SJSA1 (cell line): Measurements from ENCODE around the gene HERC4. TPM values are rescaled to one million over a fixed set of nuclear protein-coding genes. Genes with fewer than 3 reads are reported as not detected.
A peak's percentile ranks its signal among the peaks of the same experiment; 100 is the strongest.

Experiments used
- DNase-seq, 2 experiments: peaks; one replicate each; pipeline ENCODE4 v3.0.0-alpha.2; 2015 to 2020; ENCODE audit warnings: low spot score in 2 of 2, low read depth in 1 of 2
- H3K27ac ChIP-seq: fragments of 250-450 bp; sonication (Bioruptor Pico); 2 replicates; pipeline ENCODE4 v1.5.1; 2020; ENCODE audit warnings: mild to moderate bottlenecking, moderate library complexity
- H3K27me3 ChIP-seq: fragments of 250-450 bp; sonication (Bioruptor Pico); replicated peaks from 2 replicates; pipeline ENCODE4 v1.5.1; 2020; ENCODE audit warnings: mild to moderate bottlenecking, moderate library complexity
- H3K36me3 ChIP-seq: fragments of 250-450 bp; sonication (Bioruptor Pico); 2 replicates; pipeline ENCODE4 v1.5.1; 2020; ENCODE audit warnings: mild to moderate bottlenecking
- H3K4me1 ChIP-seq: fragments of 250-450 bp; sonication (Bioruptor Pico); replicated peaks from 2 replicates; pipeline ENCODE4 v1.6.1; 2021; ENCODE audit warnings: mild to moderate bottlenecking
- H3K4me3 ChIP-seq: fragments of 250-450 bp; sonication (Bioruptor Pico); 2 replicates; pipeline ENCODE4 v1.5.1; 2020; ENCODE audit warnings: mild to moderate bottlenecking
- H3K9me3 ChIP-seq: fragments of 250-450 bp; sonication (Bioruptor Pico); replicated peaks from 2 replicates; pipeline ENCODE4 v1.5.1; 2020; ENCODE audit warnings: mild to moderate bottlenecking
- total RNA-seq: library from RNA; depleted of rRNA; stranded (reverse); fragments of >200 nt; shearing (Covaris generic); gene quantifications from 2 replicates; pipeline ENCODE4 v1.2.3, GENCODE V29; 2014

Gene HERC4
- total RNA-seq, 1 experiment from 2014 or later, result 42.0 TPM

GRCh38 chr10:68105820-68106219, 30.7 kb upstream of the HERC4 start:
- no peak for DNase-seq
- H3K4me1 ChIP-seq, result peaks cover 44% of the 10 kb centered on the region
- no peaks in the 10 kb centered on the region for H3K36me3 ChIP-seq
- no peaks in the 10 kb centered on the region for H3K9me3 ChIP-seq
- H3K27ac ChIP-seq, result peak overlapping the region; percentile 17; the same call in 1 of the 2 replicates
- H3K4me3 ChIP-seq, result no peak overlapping the region
- no peaks in the 10 kb centered on the region for H3K27me3 ChIP-seq

DNA sequence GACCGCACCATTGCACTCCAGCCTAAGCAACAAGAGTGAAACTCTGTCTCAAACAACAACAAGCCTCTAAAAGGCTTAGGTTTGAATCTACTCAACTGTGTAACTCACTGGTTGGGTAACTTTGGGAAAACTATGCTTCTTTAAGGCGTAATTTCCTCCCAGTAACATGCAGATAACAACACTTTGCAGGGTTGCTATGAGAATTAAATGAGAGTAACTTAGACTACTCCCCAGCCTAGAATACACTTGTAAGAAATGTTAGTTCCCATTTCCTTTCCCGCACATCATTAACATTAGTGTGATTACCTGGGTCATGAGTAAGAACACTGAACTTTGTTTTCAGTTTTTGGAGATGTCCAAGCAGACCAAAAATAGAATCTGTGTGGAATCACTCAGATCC, 28.8 kb upstream of the HERC4 start:
- H3K27ac ChIP-seq, result no peak overlapping the region
- H3K4me1 ChIP-seq, result peaks cover 58% of the 10 kb centered on the region
- H3K9me3 ChIP-seq, result no peaks in the 10 kb centered on the region
- no peak for DNase-seq
- no peaks in the 10 kb centered on the region for H3K36me3 ChIP-seq
- H3K27me3 ChIP-seq, result no peaks in the 10 kb centered on the region
- no peak overlapping the region for H3K4me3 ChIP-seq

DNA sequence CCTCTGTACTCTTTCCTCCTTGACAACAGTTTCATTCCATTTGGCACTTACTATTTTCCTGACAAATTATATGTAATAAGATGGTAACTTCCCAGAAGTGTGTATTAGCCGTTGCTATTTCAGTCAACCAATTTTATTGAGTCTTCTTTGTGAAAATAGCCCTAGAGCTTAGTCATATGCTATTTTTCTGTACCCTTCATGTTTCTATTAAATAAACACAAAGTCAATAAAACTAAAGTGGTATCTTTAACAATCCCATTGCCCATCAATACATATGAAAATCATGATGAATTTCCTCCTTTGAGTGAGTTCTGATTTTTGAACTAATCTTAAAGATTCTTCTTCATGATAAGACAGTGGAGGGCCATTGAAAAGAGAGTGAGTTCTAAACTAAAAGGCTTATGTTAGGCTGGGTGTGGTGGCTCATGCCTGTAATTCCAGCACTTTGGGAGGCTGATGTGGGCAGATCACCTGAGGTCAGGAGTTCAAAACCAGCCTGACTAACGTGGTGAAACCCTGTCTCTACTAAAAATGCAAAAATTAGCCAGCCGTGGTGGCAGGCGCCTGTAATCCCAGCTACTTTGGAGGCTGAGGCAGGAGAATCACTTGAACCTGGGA, 28.3 kb upstream of the HERC4 start:
- no peak for DNase-seq
- H3K27ac ChIP-seq, result no peak overlapping the region
- no peaks in the 10 kb centered on the region for H3K9me3 ChIP-seq
- no peaks in the 10 kb centered on the region for H3K36me3 ChIP-seq
- H3K27me3 ChIP-seq, result no peaks in the 10 kb centered on the region
- peaks cover 58% of the 10 kb centered on the region for H3K4me1 ChIP-seq
- H3K4me3 ChIP-seq, result no peak overlapping the region

GRCh38 chr10:68101066-68101465, 26.0 kb upstream of the HERC4 start:
- H3K27ac ChIP-seq, result no peak overlapping the region
- no peaks in the 10 kb centered on the region for H3K27me3 ChIP-seq
- no peaks in the 10 kb centered on the region for H3K9me3 ChIP-seq
- H3K4me3 ChIP-seq, result no peak overlapping the region
- no peaks in the 10 kb centered on the region for H3K36me3 ChIP-seq
- no peak for DNase-seq
- H3K4me1 ChIP-seq, result peaks cover 68% of the 10 kb centered on the region

GRCh38 chr10:68099736-68100135, 24.7 kb upstream of the HERC4 start:
- peak in 1 of 2 experiments; percentile 60 for DNase-seq
- peaks cover 70% of the 10 kb centered on the region for H3K4me1 ChIP-seq
- peak overlapping the region; percentile 16; the same call in 1 of the 2 replicates for H3K27ac ChIP-seq
- no peaks in the 10 kb centered on the region for H3K9me3 ChIP-seq
- H3K36me3 ChIP-seq, result no peaks in the 10 kb centered on the region
- no peaks in the 10 kb centered on the region for H3K27me3 ChIP-seq
- H3K4me3 ChIP-seq, result no peak overlapping the region

GRCh38 chr10:68096913-68097516, 21.9 kb upstream of the HERC4 start:
- DNase-seq, result peak; percentile 65 to 75
- no peaks in the 10 kb centered on the region for H3K27me3 ChIP-seq
- H3K4me3 ChIP-seq, result no peak overlapping the region
- peaks cover 80% of the 10 kb centered on the region for H3K4me1 ChIP-seq
- H3K36me3 ChIP-seq, result no peaks in the 10 kb centered on the region
- no peaks in the 10 kb centered on the region for H3K9me3 ChIP-seq
- H3K27ac ChIP-seq, result peak overlapping the region; percentile 13; the same call in 1 of the 2 replicates

DNA sequence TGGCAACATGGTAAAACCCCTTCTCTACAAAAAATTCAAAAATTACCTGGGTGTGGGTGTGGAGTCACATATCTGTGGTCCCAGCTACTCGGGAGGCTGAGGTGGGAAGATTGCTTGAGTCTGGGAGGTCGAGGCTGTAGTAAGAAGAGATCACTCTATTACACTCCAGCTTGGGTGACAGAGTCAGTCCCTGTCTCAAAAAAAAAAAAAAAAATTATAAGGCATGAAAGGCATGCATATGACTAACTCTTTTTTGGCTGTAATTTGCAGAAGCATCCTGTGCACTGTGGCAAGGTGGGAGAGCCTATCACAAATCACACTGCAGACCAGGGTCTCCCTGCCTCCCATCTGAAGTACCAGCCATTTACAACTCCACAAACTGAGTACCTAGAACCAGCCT, 20.1 kb upstream of the HERC4 start:
- Histone ChIP-seq H3K36me3 (no peaks in the 10 kb centered on the region), H3K4me3 (peak overlapping the region; percentile 23), H3K27ac (peak overlapping the region; percentile 91), H3K27me3 (no peaks in the 10 kb centered on the region), H3K9me3 (no peaks in the 10 kb centered on the region), H3K4me1 (peaks cover 68% of the 10 kb centered on the region)
- DNase-seq, result peak; percentile 64 to 71

- H3K27ac ChIP-seq, result peak overlapping the region; percentile 91
- no peak for DNase-seq
- H3K4me3 ChIP-seq, result no peak overlapping the region
- no peaks in the 10 kb centered on the region for H3K36me3 ChIP-seq
- no peaks in the 10 kb centered on the region for H3K27me3 ChIP-seq
- H3K4me1 ChIP-seq, result peaks cover 70% of the 10 kb centered on the region
- no peaks in the 10 kb centered on the region for H3K9me3 ChIP-seq
These were observed 17.4 kb upstream of the HERC4 start for GRCh38 chr10:68092512-68092911.

GRCh38 chr10:68090586-68090985, 15.5 kb upstream of the HERC4 start:
- H3K36me3 ChIP-seq, result no peaks in the 10 kb centered on the region
- no peak overlapping the region for H3K27ac ChIP-seq
- DNase-seq, result no peak
- no peak overlapping the region for H3K4me3 ChIP-seq
- no peaks in the 10 kb centered on the region for H3K27me3 ChIP-seq
- H3K9me3 ChIP-seq, result no peaks in the 10 kb centered on the region
- peaks cover 72% of the 10 kb centered on the region for H3K4me1 ChIP-seq

- Histone ChIP-seq H3K4me1 (peaks cover 69% of the 10 kb centered on the region), H3K27me3 (no peaks in the 10 kb centered on the region), H3K9me3 (no peaks in the 10 kb centered on the region), H3K4me3 (no peak overlapping the region), H3K27ac (peak overlapping the region; percentile 10), H3K36me3 (no peaks in the 10 kb centered on the region)
- no peak for DNase-seq
These were observed 13.7 kb upstream of the HERC4 start for GRCh38 chr10:68088740-68089139.

DNA sequence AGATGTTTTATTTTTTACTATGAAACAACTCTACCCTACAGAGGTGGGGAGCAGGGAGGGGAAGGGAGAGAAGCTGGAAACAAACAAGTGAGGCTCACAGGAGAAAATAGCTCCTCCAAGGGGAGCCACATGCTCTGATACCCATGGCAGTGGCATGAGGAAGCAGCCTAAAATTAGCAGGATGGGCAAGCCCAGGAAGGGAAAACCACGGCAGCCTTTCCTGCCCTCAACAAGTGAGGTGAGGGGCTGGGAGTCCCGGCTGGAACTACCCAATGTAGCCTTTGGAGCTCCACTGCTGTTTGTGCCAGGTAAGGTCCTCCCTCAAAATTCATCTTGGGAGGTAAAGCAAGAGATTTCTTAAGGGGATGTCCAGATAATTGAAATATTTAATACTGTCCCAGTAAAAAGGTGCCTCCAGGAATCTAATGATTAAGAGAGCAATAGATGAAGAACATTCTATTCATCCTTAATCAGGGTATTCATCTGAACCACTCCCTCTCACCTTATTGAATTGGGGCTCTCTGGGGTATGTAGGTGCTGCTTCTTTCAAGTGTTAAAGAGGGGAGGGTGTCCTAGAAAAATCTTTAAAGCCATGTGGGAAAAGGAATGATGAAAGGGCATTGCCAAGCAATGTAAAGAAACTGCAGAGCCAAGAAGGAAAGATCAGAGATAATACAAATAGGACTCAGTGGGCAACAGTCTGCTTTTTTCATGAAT, 12.8 kb upstream of the HERC4 start:
- no peak for DNase-seq
- Histone ChIP-seq H3K27ac (peak overlapping the region; percentile 71), H3K4me3 (no peak overlapping the region)

GRCh38 chr10:68086910-68087684, 12.0 kb upstream of the HERC4 start:
- DNase-seq, result no peak
- Histone ChIP-seq H3K36me3 (no peaks in the 10 kb centered on the region), H3K4me1 (peaks cover 63% of the 10 kb centered on the region), H3K9me3 (no peaks in the 10 kb centered on the region), H3K27ac (peak overlapping the region; percentile 71), H3K27me3 (no peaks in the 10 kb centered on the region), H3K4me3 (no peak overlapping the region)

More for the DNA sequence above, 12.8 kb upstream of the HERC4 start:
- no peaks in the 10 kb centered on the region for H3K36me3 ChIP-seq
- no peaks in the 10 kb centered on the region for H3K9me3 ChIP-seq
- H3K27me3 ChIP-seq, result no peaks in the 10 kb centered on the region
- H3K4me1 ChIP-seq, result peaks cover 68% of the 10 kb centered on the region

GRCh38 chr10:68086011-68086410, 10.9 kb upstream of the HERC4 start:
- Histone ChIP-seq H3K27ac (peak overlapping the region; percentile 71), H3K4me1 (peaks cover 63% of the 10 kb centered on the region), H3K36me3 (no peaks in the 10 kb centered on the region), H3K9me3 (no peaks in the 10 kb centered on the region), H3K27me3 (no peaks in the 10 kb centered on the region), H3K4me3 (no peak overlapping the region)
- DNase-seq, result peak in 1 of 2 experiments; percentile 49
